ENCODE data around the gene LRRC49.
"Not testable (repeated sequence)": the region's sequence is repeated elsewhere in the genome, so short reads cannot be mapped to it uniquely, and the experiment has no call there.

Gene LRRC49

GRCh38 chr15:70869346-70869745, 23.3 kb upstream of the LRRC49 start:
- Histone ChIP-seq H3K4me3 (ENCODE audit: low read depth, low read length) (no peak overlapping the region), H3K27ac (ENCODE audit: low read depth, low read length) (no peak overlapping the region), H3K9ac (ENCODE audit: low read depth, low read length) (no peak overlapping the region), H3K27me3 (ENCODE audit: control insufficient read depth, insufficient read depth, low read length) (no peaks in the 10 kb centered on the region), H3K36me3 (ENCODE audit: control insufficient read depth, insufficient read depth, low read length) (no peaks in the 10 kb centered on the region), H3K9me3 (ENCODE audit: control insufficient read depth, insufficient read depth, low read length) (no peaks in the 10 kb centered on the region), H3K4me1 (ENCODE audit: control insufficient read depth, insufficient read depth, low read length) (no peaks in the 10 kb centered on the region)

GRCh38 chr15:70870051-70870450, 22.6 kb upstream of the LRRC49 start:
- Histone ChIP-seq H3K36me3 (ENCODE audit: control insufficient read depth, insufficient read depth, low read length) (no peaks in the 10 kb centered on the region), H3K27ac (ENCODE audit: low read depth, low read length) (no peak overlapping the region), H3K4me1 (ENCODE audit: control insufficient read depth, insufficient read depth, low read length) (no peaks in the 10 kb centered on the region), H3K9ac (ENCODE audit: low read depth, low read length) (no peak overlapping the region), H3K9me3 (ENCODE audit: control insufficient read depth, insufficient read depth, low read length) (no peaks in the 10 kb centered on the region), H3K4me3 (ENCODE audit: low read depth, low read length) (no peak overlapping the region), H3K27me3 (ENCODE audit: control insufficient read depth, insufficient read depth, low read length) (no peaks in the 10 kb centered on the region)

- not testable (repeated sequence) for H3K27ac ChIP-seq (ENCODE audit: low read depth, low read length); H3K4me3 ChIP-seq (ENCODE audit: low read depth, low read length); H3K9me3 ChIP-seq (ENCODE audit: control insufficient read depth, insufficient read depth, low read length); H3K9ac ChIP-seq (ENCODE audit: low read depth, low read length); H3K27me3 ChIP-seq (ENCODE audit: control insufficient read depth, insufficient read depth, low read length); H3K36me3 ChIP-seq (ENCODE audit: control insufficient read depth, insufficient read depth, low read length); H3K4me1 ChIP-seq (ENCODE audit: control insufficient read depth, insufficient read depth, low read length)
These were observed 21.1 kb upstream of the LRRC49 start for GRCh38 chr15:70871490-70871889.

- Histone ChIP-seq H3K27ac (ENCODE audit: low read depth, low read length) (no peak overlapping the region), H3K4me3 (ENCODE audit: low read depth, low read length) (no peak overlapping the region), H3K9ac (ENCODE audit: low read depth, low read length) (no peak overlapping the region), H3K9me3 (ENCODE audit: control insufficient read depth, insufficient read depth, low read length) (no peaks in the 10 kb centered on the region), H3K4me1 (ENCODE audit: control insufficient read depth, insufficient read depth, low read length) (no peaks in the 10 kb centered on the region), H3K27me3 (ENCODE audit: control insufficient read depth, insufficient read depth, low read length) (no peaks in the 10 kb centered on the region), H3K36me3 (ENCODE audit: control insufficient read depth, insufficient read depth, low read length) (no peaks in the 10 kb centered on the region)
These were observed 19.2 kb upstream of the LRRC49 start for GRCh38 chr15:70873232-70874054.

- Histone ChIP-seq H3K9ac (ENCODE audit: low read depth, low read length) (no peak overlapping the region), H3K36me3 (ENCODE audit: control insufficient read depth, insufficient read depth, low read length) (no peaks in the 10 kb centered on the region), H3K27me3 (ENCODE audit: control insufficient read depth, insufficient read depth, low read length) (no peaks in the 10 kb centered on the region), H3K27ac (ENCODE audit: low read depth, low read length) (no peak overlapping the region), H3K4me3 (ENCODE audit: low read depth, low read length) (no peak overlapping the region), H3K4me1 (ENCODE audit: control insufficient read depth, insufficient read depth, low read length) (no peaks in the 10 kb centered on the region), H3K9me3 (ENCODE audit: control insufficient read depth, insufficient read depth, low read length) (no peaks in the 10 kb centered on the region)
These were observed 17.4 kb upstream of the LRRC49 start for GRCh38 chr15:70875001-70875782.

GRCh38 chr15:70876011-70876410, 16.6 kb upstream of the LRRC49 start:
- Histone ChIP-seq H3K4me3 (ENCODE audit: low read depth, low read length) (no peak overlapping the region), H3K9me3 (ENCODE audit: control insufficient read depth, insufficient read depth, low read length) (no peaks in the 10 kb centered on the region), H3K27ac (ENCODE audit: low read depth, low read length) (no peak overlapping the region), H3K4me1 (ENCODE audit: control insufficient read depth, insufficient read depth, low read length) (no peaks in the 10 kb centered on the region), H3K27me3 (ENCODE audit: control insufficient read depth, insufficient read depth, low read length) (no peaks in the 10 kb centered on the region), H3K36me3 (ENCODE audit: control insufficient read depth, insufficient read depth, low read length) (no peaks in the 10 kb centered on the region), H3K9ac (ENCODE audit: low read depth, low read length) (no peak overlapping the region)

GRCh38 chr15:70876683-70877082, 15.9 kb upstream of the LRRC49 start:
- no peak overlapping the region for H3K27ac ChIP-seq (ENCODE audit: low read depth, low read length)
- no peaks in the 10 kb centered on the region for H3K27me3 ChIP-seq (ENCODE audit: control insufficient read depth, insufficient read depth, low read length)

GRCh38 chr15:70879401-70879800, 13.2 kb upstream of the LRRC49 start:
- Histone ChIP-seq H3K9ac (ENCODE audit: low read depth, low read length) (no peak overlapping the region), H3K4me3 (ENCODE audit: low read depth, low read length) (no peak overlapping the region), H3K27ac (ENCODE audit: low read depth, low read length) (no peak overlapping the region), H3K4me1 (ENCODE audit: control insufficient read depth, insufficient read depth, low read length) (no peaks in the 10 kb centered on the region), H3K9me3 (ENCODE audit: control insufficient read depth, insufficient read depth, low read length) (no peaks in the 10 kb centered on the region), H3K27me3 (ENCODE audit: control insufficient read depth, insufficient read depth, low read length) (no peaks in the 10 kb centered on the region), H3K36me3 (ENCODE audit: control insufficient read depth, insufficient read depth, low read length) (no peaks in the 10 kb centered on the region; the same call in 1 of the 2 replicates)

More at GRCh38 chr15:70876683-70877082, 15.9 kb upstream of the LRRC49 start:
- Histone ChIP-seq H3K4me1 (ENCODE audit: control insufficient read depth, insufficient read depth, low read length) (no peaks in the 10 kb centered on the region), H3K4me3 (ENCODE audit: low read depth, low read length) (no peak overlapping the region), H3K36me3 (ENCODE audit: control insufficient read depth, insufficient read depth, low read length) (no peaks in the 10 kb centered on the region), H3K9ac (ENCODE audit: low read depth, low read length) (no peak overlapping the region), H3K9me3 (ENCODE audit: control insufficient read depth, insufficient read depth, low read length) (no peaks in the 10 kb centered on the region)

GRCh38 chr15:70880781-70881180, 11.8 kb upstream of the LRRC49 start:
- Histone ChIP-seq H3K36me3 (ENCODE audit: control insufficient read depth, insufficient read depth, low read length) (no peaks in the 10 kb centered on the region; the same call in 1 of the 2 replicates), H3K27me3 (ENCODE audit: control insufficient read depth, insufficient read depth, low read length) (no peaks in the 10 kb centered on the region), H3K9me3 (ENCODE audit: control insufficient read depth, insufficient read depth, low read length) (no peaks in the 10 kb centered on the region), H3K4me3 (ENCODE audit: low read depth, low read length) (no peak overlapping the region), H3K4me1 (ENCODE audit: control insufficient read depth, insufficient read depth, low read length) (no peaks in the 10 kb centered on the region), H3K27ac (ENCODE audit: low read depth, low read length) (no peak overlapping the region), H3K9ac (ENCODE audit: low read depth, low read length) (no peak overlapping the region)

GRCh38 chr15:70882361-70882760, 10.3 kb upstream of the LRRC49 start:
- H3K9ac ChIP-seq (ENCODE audit: low read depth, low read length): no peak overlapping the region
- no peak overlapping the region for H3K4me3 ChIP-seq (ENCODE audit: low read depth, low read length)
- no peaks in the 10 kb centered on the region; the same call in 1 of the 2 replicates for H3K36me3 ChIP-seq (ENCODE audit: control insufficient read depth, insufficient read depth, low read length)
- no peak overlapping the region for H3K27ac ChIP-seq (ENCODE audit: low read depth, low read length)
- H3K27me3 ChIP-seq (ENCODE audit: control insufficient read depth, insufficient read depth, low read length): no peaks in the 10 kb centered on the region
- H3K4me1 ChIP-seq (ENCODE audit: control insufficient read depth, insufficient read depth, low read length): no peaks in the 10 kb centered on the region
- H3K9me3 ChIP-seq (ENCODE audit: control insufficient read depth, insufficient read depth, low read length): no peaks in the 10 kb centered on the region
